K562 (cell line): Measurements from ENCODE around the gene SENP3. TPM values are rescaled to one million over a fixed set of nuclear protein-coding genes. Genes with fewer than 3 reads are reported as not detected.

ENCODE experiments used
- ATAC-seq: fragments of 200-7000 bp; cut with Tn5 transposase; 3 replicates; pipeline ENCODE4 v1.9.1; 2020; ENCODE audit warnings: moderate library complexity
- BruUV-seq: library from RNA; stranded (reverse); fragments of 400-500 nt; replicated peaks from 2 replicates; lab custom pipeline; 2021; lab: Mats Ljungman, UMichigan
- CTCF ChIA-PET: fragments of 300-600 bp; formaldehyde crosslinking; extraction: SDS; loops from one replicate; lab custom pipeline; 2021; ENCODE audit warnings: low intra/inter-chr PET ratio; lab: Yijun Ruan, JAX
- POLR2A ChIA-PET: fragments of 300-600, 350-650 bp; sonication (Branson Sonifier 250); formaldehyde crosslinking; extraction: SDS; loops from one replicate; lab custom pipeline; 2021; ENCODE audit warnings: antibody characterized with exemption, inconsistent platforms; lab: Yijun Ruan, JAX
- DNase-seq, 4 experiments: peaks; one replicate each; pipeline versions ENCODE4 v3.0.0 to v3.0.0-alpha.2; 2011 to 2018; ENCODE audit warnings: low spot score in 3 of 4, mixed read lengths in 3 of 4; ENCODE audit errors: extremely low read depth in 1 of 4
- FAIRE-seq: peaks from 2 replicates; lab custom pipeline; 2011; peaks lifted over from hg19 to GRCh38; lab: Jason Lieb, UNC
- H2AFZ ChIP-seq: 2 replicates; pipeline ENCODE4 v1.6.0; 2011; ENCODE audit warnings: low read depth, low read length, control low read depth, inconsistent platforms
- H3K27ac ChIP-seq: fragments of 200-600 bp; 3 replicates; pipeline ENCODE4 v1.8.0; 2011; ENCODE audit warnings: low read depth, mild to moderate bottlenecking, control low read depth, inconsistent platforms, low read length, moderate library complexity, mixed read lengths; ENCODE audit errors: extremely low read depth
- H3K27me3 ChIP-seq, 2 experiments: fragments of 300-600 bp in 1 of 2; 2 replicates in 1 of 2; 3 replicates in 1 of 2; pipeline versions ENCODE4 v1.6.0 to v1.8.0; 2011; ENCODE audit warnings: inconsistent platforms in 2 of 2, low read length in 2 of 2, mild to moderate bottlenecking in 1 of 2, mixed read lengths in 1 of 2, moderate library complexity in 1 of 2; ENCODE audit not compliant: control insufficient read depth in 2 of 2, insufficient read depth in 2 of 2
- H3K36me3 ChIP-seq: fragments of 300-600 bp; 3 replicates; pipeline ENCODE4 v1.8.0; 2011; ENCODE audit warnings: mild to moderate bottlenecking, low read length, inconsistent platforms; ENCODE audit not compliant: control insufficient read depth, insufficient read depth
- H3K4me1 ChIP-seq, 2 experiments: fragments of 200-600 bp in 1 of 2; replicated peaks in 1 of 2; 2 replicates in 1 of 2; 3 replicates in 1 of 2; pipeline versions ENCODE4 v1.5.1 to v1.8.0; 2011; ENCODE audit warnings: inconsistent platforms in 2 of 2, low read length in 2 of 2, mild to moderate bottlenecking in 1 of 2, mixed read lengths in 1 of 2, moderate library complexity in 1 of 2; ENCODE audit not compliant: control insufficient read depth in 2 of 2, insufficient read depth in 2 of 2
- H3K4me2 ChIP-seq: 2 replicates; pipeline ENCODE4 v1.6.1; 2011; ENCODE audit warnings: low read length, control low read depth, inconsistent platforms, mixed read lengths; ENCODE audit not compliant: insufficient read depth
- H3K4me3 ChIP-seq: fragments of 200-600 bp; sonication (generic), shearing (Covaris generic); 2 replicates; pipeline ENCODE4 v1.5.1; 2016; ENCODE audit warnings: control low read depth, inconsistent platforms
- H3K79me2 ChIP-seq: fragments of 200-600 bp; 3 replicates; pipeline ENCODE4 v1.8.0; 2011; ENCODE audit warnings: low read length, inconsistent platforms; ENCODE audit not compliant: control insufficient read depth, insufficient read depth
- H3K9ac ChIP-seq, 2 experiments: 2 replicates each; pipeline versions ENCODE4 v1.6.0 to v1.6.1; 2011; ENCODE audit warnings: low read depth in 2 of 2, low read length in 2 of 2, control low read depth in 1 of 2, inconsistent platforms in 1 of 2, mild to moderate bottlenecking in 1 of 2, mixed read lengths in 1 of 2; ENCODE audit not compliant: insufficient read depth in 1 of 2
- H3K9me1 ChIP-seq: one replicate; pipeline ENCODE4 v1.6.0; 2011; ENCODE audit warnings: inconsistent platforms, mild to moderate bottlenecking, low read length, moderate library complexity; ENCODE audit not compliant: control insufficient read depth, insufficient read depth
- H3K9me3 ChIP-seq: replicated peaks from 2 replicates; pipeline ENCODE4 v1.5.1; 2011; ENCODE audit warnings: low read depth, low read length, inconsistent platforms; ENCODE audit not compliant: control insufficient read depth, insufficient read depth
- H4K20me1 ChIP-seq: replicated peaks from 2 replicates; pipeline ENCODE4 v1.6.1; 2011; ENCODE audit warnings: low read length, inconsistent platforms, mixed read lengths; ENCODE audit not compliant: control insufficient read depth, insufficient read depth
- BCLAF1 ChIP-seq, 2 experiments: fragments of 450-650 bp in 1 of 2; IDR thresholded peaks; 2 replicates each; pipeline ENCODE4 v1.6.1; 2011 to 2017; ENCODE audit warnings: low read depth in 2 of 2, antibody characterized with exemption in 1 of 2, borderline replicate concordance in 1 of 2, low read length in 1 of 2, mild to moderate bottlenecking in 1 of 2, mixed read lengths in 1 of 2; ENCODE audit not compliant: control insufficient read depth in 1 of 2
- NCOA2 ChIP-seq, 2 experiments: fragments of 450-650 bp; IDR thresholded peaks; 2 replicates each; pipeline ENCODE4 v1.6.1; 2018; ENCODE audit warnings: mild to moderate bottlenecking in 2 of 2, moderate library complexity in 1 of 2; ENCODE audit not compliant: partially characterized antibody in 2 of 2
- SFPQ ChIP-seq: fragments of 200-400 bp; formaldehyde crosslinking; IDR thresholded peaks from 2 replicates; pipeline ENCODE4 v1.6.1; 2017; ENCODE audit warnings: mild to moderate bottlenecking, low read depth, low read length, moderate library complexity
- SMARCC2 ChIP-seq: fragments of 450-650 bp; IDR thresholded peaks from 2 replicates; pipeline ENCODE4 v1.6.1; 2017; ENCODE audit warnings: antibody characterized with exemption, moderate library complexity, mild to moderate bottlenecking, low read depth
- THRB ChIP-seq: fragments of 450-650 bp; formaldehyde crosslinking; conservative IDR thresholded peaks from 2 replicates; pipeline ENCODE4 v1.4.0; 2022; ENCODE audit warnings: mild to moderate bottlenecking, missing genetic modification characterization
- U2AF1 ChIP-seq: fragments of 200-400 bp; formaldehyde crosslinking; optimal IDR thresholded peaks from 2 replicates; pipeline ENCODE3; 2017; ENCODE audit warnings: mild to moderate bottlenecking, low read depth, low read length, moderate library complexity
- ZC3H8 ChIP-seq: fragments of 450-650 bp; IDR thresholded peaks from 2 replicates; pipeline ENCODE4 v1.6.1; 2017
- ZNF354B ChIP-seq: fragments of 250-450 bp; sonication (Bioruptor Pico); IDR thresholded peaks from 2 replicates; pipeline ENCODE4 v1.4.0; 2020
- WGBS: fragments of 100-300 bp; shearing (Covaris generic); methylation state at CpG from one replicate; pipeline ENCODE4 v1.1.6; 2016; ENCODE audit warnings: low coverage, mixed read lengths; ENCODE audit not compliant: insufficient coverage; ENCODE audit errors: missing lambda C conversion rate; 5-methylcytosine and 5-hydroxymethylcytosine counted together
- in situ Hi-C: fragments of 300-500 bp; cut with MboI; formaldehyde crosslinking; loops from 4 replicates; pipeline ENCODE4 v1.15.0; 2018; ENCODE audit warnings: inconsistent platforms, mixed read lengths
- intact Hi-C: fragments of 100-400 bp; cut with micrococcal nuclease; formaldehyde crosslinking; loops from 2 replicates; pipeline ENCODE4 v1.14.2; 2022
- polyA plus RNA-seq, 8 experiments: library from polyadenylated mRNA; depleted of rRNA in 4 of 8; stranded (reverse) in 5 of 8; unstranded in 3 of 8; fragments of >200 nt; fragmentation: Nextera tagmentation in 2 of 8; fragmentation: Illumina TruSeq in 1 of 8; extraction: Ambion mirVana in 2 of 8; extraction: Trizol in 1 of 8; gene quantifications; 2 replicates each; pipeline versions ENCODE4 v1.2.1 to v1.2.3, GENCODE V29; 2011 to 2014; ENCODE audit warnings: inconsistent platforms in 1 of 8, missing spikeins in 1 of 8
- total RNA-seq, 7 experiments: library from RNA; depleted of rRNA in 6 of 7; stranded (reverse); fragments of >200 nt in 6 of 7; fragmentation: Illumina TruSeq in 2 of 7; extraction: Trizol in 2 of 7; gene quantifications; 2 replicates each; pipeline versions ENCODE4 v1.2.1 to v1.2.3, GENCODE V29; 2011 to 2021; ENCODE audit warnings: low replicate concordance in 1 of 7

Gene SENP3
- total and polyA plus RNA-seq, 9 of the 15 experiments (the other 6 are each of a cell fraction or from before 2014, with no cell fraction given) = 0.63 to 102 (median 78.8) TPM

- H3K9ac ChIP-seq = no peak overlapping the region
- intact Hi-C loops = no loop called here
- ChIA-PET POLR2A (interaction anchor here (1.2 kb wide), 1 partner anchor 14 kb away, joined by 4 read pairs; no protein-coding TSS in a partner anchor), CTCF (no interaction called here)
- H2AFZ ChIP-seq = no peak overlapping the region
- H4K20me1 ChIP-seq = no peaks in the 10 kb centered on the region
- H3K27me3 ChIP-seq = no peaks in the 10 kb centered on the region
- no TSS peak for BruUV-seq
- no peak overlapping the region for H3K27ac ChIP-seq
- TF ChIP-seq NCOA2 (IDR thresholded peaks at IDR 0.05; ENCODE audit: partially characterized antibody in 2 of 2) (no peak), SMARCC2 (no peak), THRB (CRISPR knock-in tag) (no peak), BCLAF1 (IDR thresholded peaks at IDR 0.05; ENCODE audit: borderline replicate concordance in 1 of 2, control insufficient read depth in 1 of 2, low read depth in 2 of 2, low read length in 1 of 2) (no peak), ZNF354B (CRISPR knock-in tag) (no peak), ZC3H8 (no peak), U2AF1 (no peak), SFPQ (no peak)
- no peak overlapping the region for H3K4me2 ChIP-seq
- 98% methylated on average over 4 of the region's 4 CpGs for WGBS
- peaks cover 57% of the 10 kb centered on the region for H3K36me3 ChIP-seq
- peaks cover 21% of the 10 kb centered on the region for H3K79me2 ChIP-seq
- H3K9me1 ChIP-seq = peaks cover 6% of the 10 kb centered on the region
- FAIRE-seq (no peak), DNase-seq (no peak), ATAC-seq (no peak)
- in situ Hi-C loops = no loop called here
- H3K4me3 ChIP-seq = no peak overlapping the region
- H3K9me3 ChIP-seq = no peaks in the 10 kb centered on the region
- H3K4me1 ChIP-seq = no peaks in the 10 kb centered on the region; a peak in 1 of 5 replicates
These were observed 44.6 kb downstream of the SENP3 start for GRCh38 chr17:7606280-7606679.
